H1 (cell line): ENCODE measurements around the gene SLC26A1. TPM values are rescaled to one million over a fixed set of nuclear protein-coding genes. Genes with fewer than 3 reads are reported as not detected.

Experiments used
- CHD1 ChIP-seq: IDR thresholded peaks from 2 replicates; pipeline ENCODE4 v1.6.1; 2012; ENCODE audit warnings: low read depth, low read length, improper control_type of control experiment
- CHD7 ChIP-seq: fragments of 300-600 bp; sonication (generic); IDR thresholded peaks from 2 replicates; pipeline ENCODE4 v1.7.1; 2012; ENCODE audit warnings: low read length, moderate library complexity, mild to moderate bottlenecking, inconsistent platforms; ENCODE audit not compliant: insufficient replicate concordance
- polyA plus RNA-seq, 7 experiments: library from polyadenylated mRNA; depleted of rRNA in 3 of 7; stranded (reverse) in 5 of 7; unstranded in 2 of 7; fragments of >200 nt in 5 of 7; fragments of 200-250 nt in 2 of 7; gene quantifications; 1 replicate in 5 of 7; 2 replicates in 1 of 7; 4 replicates in 1 of 7; pipeline versions ENCODE4 v1.2.1 to v1.2.3, GENCODE V29; 2011 to 2013; ENCODE audit warnings: missing spikeins in 2 of 7, mixed read lengths in 2 of 7
- total RNA-seq: library from RNA; stranded (reverse); fragmentation: NEBNext Ultra II Directional; extraction: Animal tissue kit (Norgen Biotek cat#: 25700); gene quantifications from 2 replicates; pipeline ENCODE4 v1.2.1, GENCODE V29; 2021

The SLC26A1 gene
- total and polyA plus RNA-seq, 2 of the 8 experiments (the other 6 are each of a cell fraction or from before 2014, with no cell fraction given), result 0.11 TPM; not detected in 1

GRCh38 chr4:960636-961350 is 32.4 kb downstream of the SLC26A1 start (continued):
- TF ChIP-seq CHD7 (no peak), CHD1 (no peak)
